Hepatocyte (in vitro differentiated cells): ENCODE data around the gene VAMP8.

Experiments used
- EZH2 ChIP-seq: fragments of 200-600 bp; sonication (generic); IDR thresholded peaks from 2 replicates; pipeline ENCODE4 v1.6.1; 2016; ENCODE audit warnings: antibody characterized with exemption, mild to moderate bottlenecking, borderline replicate concordance
- EZH2phosphoT487 ChIP-seq: fragments of 200-600 bp; sonication (generic); IDR thresholded peaks from one replicate; pipeline ENCODE4 v1.6.1; 2018; ENCODE audit warnings: antibody characterized with exemption, mild to moderate bottlenecking, low read depth, moderate library complexity; ENCODE audit not compliant: unreplicated experiment, severe bottlenecking
- TF ChIP-seq, protein P1 (sequence below): fragments of 200-600 bp; sonication (generic); IDR thresholded peaks from 2 replicates; pipeline ENCODE4 v1.5.1; 2016; ENCODE audit warnings: antibody characterized with exemption, mild to moderate bottlenecking; ENCODE audit not compliant: poor library complexity

DNA sequence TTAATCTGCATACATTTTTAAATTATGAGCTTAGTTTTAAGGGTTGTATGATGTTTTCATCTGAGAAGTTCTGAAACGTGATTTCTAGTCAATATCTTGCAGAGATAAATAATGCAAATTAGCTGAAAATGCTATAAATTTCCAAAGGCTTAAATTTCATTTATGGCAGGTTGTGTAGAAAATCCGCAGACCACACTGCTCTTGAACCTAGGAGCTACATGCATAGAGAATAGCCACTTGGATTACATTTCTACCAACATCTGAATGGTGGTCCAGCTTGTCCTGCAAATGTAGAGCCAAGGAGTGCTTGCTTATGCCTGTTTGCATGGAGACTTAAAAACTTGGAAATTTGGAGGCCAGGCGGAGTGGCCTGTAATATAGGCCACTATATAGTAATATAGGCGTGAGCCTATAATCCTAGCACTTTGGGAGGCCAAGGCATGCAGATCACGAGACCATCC is 31.6 kb upstream of the VAMP8 start:
- TF ChIP-seq, protein P1, sequence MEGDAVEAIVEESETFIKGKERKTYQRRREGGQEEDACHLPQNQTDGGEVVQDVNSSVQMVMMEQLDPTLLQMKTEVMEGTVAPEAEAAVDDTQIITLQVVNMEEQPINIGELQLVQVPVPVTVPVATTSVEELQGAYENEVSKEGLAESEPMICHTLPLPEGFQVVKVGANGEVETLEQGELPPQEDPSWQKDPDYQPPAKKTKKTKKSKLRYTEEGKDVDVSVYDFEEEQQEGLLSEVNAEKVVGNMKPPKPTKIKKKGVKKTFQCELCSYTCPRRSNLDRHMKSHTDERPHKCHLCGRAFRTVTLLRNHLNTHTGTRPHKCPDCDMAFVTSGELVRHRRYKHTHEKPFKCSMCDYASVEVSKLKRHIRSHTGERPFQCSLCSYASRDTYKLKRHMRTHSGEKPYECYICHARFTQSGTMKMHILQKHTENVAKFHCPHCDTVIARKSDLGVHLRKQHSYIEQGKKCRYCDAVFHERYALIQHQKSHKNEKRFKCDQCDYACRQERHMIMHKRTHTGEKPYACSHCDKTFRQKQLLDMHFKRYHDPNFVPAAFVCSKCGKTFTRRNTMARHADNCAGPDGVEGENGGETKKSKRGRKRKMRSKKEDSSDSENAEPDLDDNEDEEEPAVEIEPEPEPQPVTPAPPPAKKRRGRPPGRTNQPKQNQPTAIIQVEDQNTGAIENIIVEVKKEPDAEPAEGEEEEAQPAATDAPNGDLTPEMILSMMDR, result no peak
- TF ChIP-seq EZH2 (no peak), EZH2phosphoT487 (no peak)
